AML-193 (cell line): ENCODE data around the gene POTEI.
"Not testable (repeated sequence)": the region's sequence is repeated elsewhere in the genome, so short reads cannot be mapped to it uniquely, and the experiment has no call there.

Experiments
- DNase-seq, 2 experiments: peaks; one replicate each; lab custom pipeline; 2025; lab: John Stamatoyannopoulos, UW

Gene POTEI

DNA sequence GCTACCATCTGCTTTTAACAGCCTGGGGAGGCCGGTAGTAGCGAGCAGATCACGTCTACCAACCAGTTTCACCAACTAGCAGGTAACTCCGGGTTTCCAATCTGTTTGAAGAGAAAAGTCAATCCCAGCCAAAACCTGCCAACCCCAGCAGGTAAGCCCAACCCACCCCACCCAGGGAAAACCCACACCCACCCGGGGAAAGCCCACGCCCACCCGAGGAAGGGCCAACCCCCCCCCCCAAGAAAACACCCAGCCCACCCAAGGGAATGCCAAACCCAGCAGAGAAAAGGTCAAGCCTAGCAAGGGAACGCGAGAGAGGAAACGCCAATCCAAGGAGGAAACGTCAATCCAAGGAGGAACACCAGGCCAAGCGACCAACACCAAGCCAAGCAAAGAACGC is at the start of gene POTEI:
POTEI (minus strand) TSS at position 101 of the 400 bp plus-strand sequence; CDS start at position 8, 93 bp downstream.
- DNase-seq, result not testable (repeated sequence)

DNA sequence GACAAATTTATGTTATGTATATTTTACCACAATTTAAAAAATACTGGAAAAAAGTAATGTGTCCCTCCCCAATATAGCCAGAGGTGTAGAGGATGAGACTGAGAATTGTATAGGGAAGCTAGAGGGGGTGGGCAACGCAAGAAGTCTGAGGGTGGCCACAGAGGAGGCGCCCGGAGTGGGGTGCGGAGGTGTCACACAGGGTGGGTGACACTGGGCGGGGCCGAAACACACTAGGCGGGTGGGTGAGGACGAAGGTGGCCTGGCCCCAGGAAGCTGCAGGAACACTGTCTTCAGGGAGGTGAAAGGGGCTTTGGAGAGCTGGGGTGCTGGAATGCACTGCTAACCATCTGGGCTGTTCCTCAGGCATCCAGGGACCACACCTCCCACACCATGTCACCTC is 47.3 kb upstream of the POTEI start:
- DNase-seq, result not testable (repeated sequence)

DNA sequence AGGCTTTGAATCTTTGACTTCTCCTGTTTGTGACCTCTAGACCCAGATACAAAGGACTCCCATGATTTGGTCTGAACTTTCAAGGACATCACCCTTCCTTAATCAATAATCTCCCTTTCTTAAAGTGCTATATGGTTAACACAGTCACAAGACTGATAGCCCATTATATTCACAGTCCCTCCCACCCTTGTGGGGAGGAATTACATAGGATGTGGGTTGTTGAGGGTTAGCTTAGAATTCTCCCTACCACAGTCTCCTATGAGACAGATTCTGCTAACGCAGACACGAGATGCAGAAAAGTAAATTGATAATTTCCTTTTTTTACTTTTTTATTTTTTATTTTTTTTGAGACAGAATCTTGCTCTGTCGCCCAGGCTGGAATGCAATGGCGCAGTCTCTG is 45.0 kb upstream of the POTEI start:
- not testable (repeated sequence) for DNase-seq

DNA sequence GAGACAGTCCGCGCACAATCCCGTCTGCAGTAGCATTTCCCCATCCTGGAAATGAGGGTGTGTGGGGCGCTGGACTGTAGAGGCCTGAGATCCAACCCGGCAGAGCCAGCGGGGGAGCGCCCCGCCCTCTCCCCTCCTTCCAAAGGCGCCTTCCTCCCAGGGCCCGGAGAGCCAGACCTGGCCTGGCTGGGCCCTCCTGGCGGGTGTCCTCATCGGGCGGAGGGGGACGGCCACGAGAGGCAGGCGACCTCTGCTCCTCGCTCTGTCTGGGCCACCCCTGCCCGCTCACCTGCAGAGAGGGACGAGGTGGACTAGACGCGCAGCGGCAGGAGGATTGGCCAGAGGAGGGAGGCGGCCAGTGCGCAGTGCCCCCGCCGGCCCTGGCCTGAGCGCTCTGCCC is 40.3 kb upstream of the POTEI start:
- not testable (repeated sequence) for DNase-seq

DNA sequence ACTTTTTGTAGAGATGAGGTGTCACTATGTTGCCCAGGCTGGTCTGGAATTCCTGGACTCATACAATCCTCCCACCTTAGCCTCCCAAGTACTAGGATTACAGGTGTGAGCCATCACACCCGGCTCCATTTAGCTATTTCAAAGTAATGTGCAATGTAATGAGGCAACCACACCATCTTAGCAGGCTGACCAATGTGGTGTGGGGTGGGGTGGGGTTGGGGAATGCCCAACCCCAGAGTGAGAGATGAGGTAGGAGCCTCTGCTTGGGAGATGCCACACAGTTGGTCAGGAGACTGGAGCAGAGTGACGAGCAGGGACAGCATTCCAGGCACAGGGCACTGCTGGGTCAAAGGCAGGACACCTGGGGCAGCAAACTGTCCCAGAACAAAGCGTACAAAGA is 39.3 kb upstream of the POTEI start:
- not testable (repeated sequence) for DNase-seq

DNA sequence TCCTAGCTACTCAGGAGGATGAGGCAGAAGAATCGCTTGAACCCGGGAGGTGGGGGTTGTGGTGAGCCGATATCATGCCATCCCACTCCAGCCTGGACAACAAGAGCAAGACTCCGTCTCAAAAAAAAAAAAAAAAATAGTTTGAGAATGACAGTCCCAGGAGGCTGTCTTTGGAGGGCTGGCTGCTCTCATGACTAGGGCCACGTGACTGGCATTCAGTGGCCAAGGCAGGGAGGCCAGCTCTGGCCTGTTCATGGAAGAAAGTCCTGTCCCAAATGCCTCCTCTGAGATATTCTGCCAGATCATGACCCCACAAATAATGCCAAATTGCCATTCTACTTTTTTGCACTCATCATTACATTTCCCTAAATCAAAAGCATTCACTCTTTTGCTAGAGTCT is 35.9 kb upstream of the POTEI start:
- not testable (repeated sequence) for DNase-seq

DNA sequence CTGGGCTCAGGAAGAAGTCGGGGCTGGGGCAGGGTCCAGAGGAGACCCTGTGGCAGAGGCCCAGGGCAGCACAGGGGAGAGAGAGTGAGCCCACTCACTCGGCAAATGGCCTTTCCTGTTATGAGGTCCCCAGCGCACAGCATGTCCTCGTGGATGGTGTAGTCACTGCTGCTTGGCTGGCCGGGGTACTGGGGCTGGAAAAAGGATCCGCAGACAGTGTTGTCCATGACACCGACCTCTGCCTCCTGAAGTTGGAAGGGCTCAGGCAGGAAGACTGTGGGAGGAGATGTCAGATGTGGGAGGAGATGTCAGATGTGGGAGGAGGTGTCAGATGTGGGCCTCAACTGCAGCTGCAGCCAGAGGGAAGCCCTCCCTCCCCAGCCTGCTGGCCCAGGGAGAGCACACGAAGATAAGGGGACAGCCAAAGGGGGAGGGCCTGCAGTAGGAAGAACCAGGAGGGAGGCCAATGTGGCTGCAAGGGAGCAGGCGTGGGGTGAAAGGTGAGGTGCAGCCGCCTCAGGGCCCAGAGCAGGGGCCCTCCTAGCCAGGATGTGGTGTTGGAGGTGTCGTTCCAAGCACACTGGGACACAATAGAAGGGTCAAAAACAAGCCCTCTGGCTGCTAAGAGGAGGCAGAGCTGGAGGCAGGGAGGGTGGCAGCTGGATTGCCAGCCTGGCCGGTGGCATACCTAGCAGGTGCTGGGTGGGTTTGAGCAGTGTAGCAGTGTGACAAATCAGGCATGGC is 34.8 kb upstream of the POTEI start:
- DNase-seq, result not testable (repeated sequence)

DNA sequence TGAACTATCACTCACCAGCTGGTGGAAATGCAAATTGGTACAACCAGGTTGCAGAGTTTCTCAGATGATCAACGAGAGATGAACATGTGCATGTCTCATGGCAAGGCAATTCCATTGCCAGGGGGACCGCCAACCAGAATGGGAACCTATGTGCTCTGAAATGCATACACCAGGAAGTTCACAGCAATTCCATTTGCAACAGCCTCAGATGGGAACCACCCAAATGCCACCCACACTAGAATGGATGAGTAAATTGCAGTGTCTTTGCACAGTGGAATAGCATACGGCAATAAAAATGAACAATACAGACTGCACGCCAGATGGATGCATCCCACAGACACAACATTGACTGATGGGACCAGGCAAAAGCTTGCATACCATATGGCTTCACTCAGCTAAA is 33.7 kb upstream of the POTEI start:
- not testable (repeated sequence) for DNase-seq

DNA sequence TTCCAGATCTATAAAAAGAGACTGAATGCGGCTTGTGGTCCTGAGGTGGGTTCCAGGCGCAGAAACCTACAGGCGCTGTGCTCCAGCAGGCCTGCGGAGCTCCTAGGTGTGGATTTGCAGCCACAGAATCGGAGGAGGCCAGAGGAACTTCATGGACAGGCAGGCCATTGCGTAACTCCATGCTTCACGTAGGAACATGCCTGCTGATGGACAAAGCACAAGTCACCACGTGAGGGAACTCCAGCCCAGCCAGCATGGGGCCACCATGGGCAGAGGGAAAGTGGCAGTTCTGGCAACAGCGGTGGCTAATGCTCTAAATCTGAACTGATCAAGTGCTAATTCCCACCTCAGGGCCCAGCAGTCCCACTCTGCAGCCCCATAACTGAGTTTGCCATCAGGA is 29.1 kb upstream of the POTEI start:
- not testable (repeated sequence) for DNase-seq

DNA sequence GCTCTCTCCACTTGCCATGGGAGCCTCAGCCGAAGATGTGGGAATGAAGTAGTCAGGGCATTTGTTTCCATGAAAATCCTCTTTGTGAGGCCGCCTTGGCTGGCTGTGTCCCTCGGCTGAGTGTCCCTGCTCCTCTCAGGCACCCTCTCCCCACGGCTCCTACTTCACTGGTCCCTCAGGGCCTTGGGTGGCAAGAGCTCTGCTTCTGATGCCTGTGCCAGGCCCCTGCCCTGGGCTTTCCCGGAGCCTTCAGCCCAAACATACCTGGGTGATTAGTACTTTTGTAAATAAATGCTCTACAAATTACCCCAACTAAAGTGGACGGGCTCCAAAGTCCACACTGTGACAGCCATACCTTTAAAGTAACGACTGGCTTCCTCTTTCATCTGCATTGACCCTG is 27.5 kb upstream of the POTEI start:
- not testable (repeated sequence) for DNase-seq

DNA sequence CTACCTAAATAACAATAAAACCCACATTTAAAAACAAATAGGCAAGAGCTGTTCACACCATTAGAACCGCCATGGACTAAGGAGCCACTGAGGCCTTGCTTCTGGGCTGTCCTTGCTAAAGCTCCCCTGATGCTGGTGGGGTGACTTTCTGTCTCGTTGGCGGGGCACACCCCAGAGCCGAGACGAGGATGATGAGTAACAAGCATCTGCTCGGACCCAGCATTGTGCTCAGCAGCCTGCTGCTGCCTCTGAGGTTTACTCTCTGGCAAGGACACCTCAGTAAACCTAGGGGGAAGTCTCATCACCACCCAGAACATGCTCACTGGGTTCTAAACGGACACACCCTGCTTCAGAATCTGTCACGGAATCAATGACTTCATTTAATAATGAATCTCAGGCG is 22.5 kb upstream of the POTEI start:
- DNase-seq, result not testable (repeated sequence)

DNA sequence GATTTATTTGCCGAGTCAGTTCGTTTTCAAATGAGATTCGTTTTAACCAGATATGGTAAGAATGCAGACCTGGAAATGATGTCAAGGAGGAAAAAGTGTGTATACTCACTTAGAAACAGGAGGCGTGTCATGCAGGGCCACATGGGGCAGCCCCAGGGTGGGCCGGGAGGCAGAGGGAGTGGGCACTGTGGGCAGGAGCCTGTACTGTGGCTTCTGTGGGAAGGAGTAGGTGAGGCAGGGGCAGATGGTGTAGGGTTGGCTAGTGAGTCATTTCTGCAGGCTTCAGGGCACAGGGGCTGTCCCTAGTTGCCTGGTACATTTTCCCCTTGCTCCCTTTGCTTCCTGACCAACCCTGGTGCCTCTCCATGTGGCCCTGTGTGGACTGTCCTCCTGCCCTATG is 22.1 kb upstream of the POTEI start:
- not testable (repeated sequence) for DNase-seq

DNA sequence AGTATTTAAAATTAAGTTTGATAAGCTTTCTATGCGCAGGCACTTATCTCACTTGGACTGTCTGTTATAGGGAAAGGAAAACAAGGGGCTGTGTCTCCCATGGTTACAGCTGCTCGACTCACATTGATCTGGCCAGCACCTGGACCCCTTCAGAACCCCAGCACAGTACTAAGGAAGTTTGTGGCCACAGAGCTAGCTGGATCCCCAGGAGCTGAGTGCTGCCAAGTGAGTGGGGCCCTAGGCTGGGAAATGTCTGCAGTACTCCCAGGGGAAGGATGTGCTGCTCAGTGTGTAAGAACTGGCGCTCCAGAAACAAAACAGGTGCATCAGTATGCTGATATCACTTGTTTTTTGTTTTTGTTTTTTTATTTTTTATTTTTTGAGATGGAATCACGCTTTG is 21.1 kb upstream of the POTEI start:
- DNase-seq, result not testable (repeated sequence)

DNA sequence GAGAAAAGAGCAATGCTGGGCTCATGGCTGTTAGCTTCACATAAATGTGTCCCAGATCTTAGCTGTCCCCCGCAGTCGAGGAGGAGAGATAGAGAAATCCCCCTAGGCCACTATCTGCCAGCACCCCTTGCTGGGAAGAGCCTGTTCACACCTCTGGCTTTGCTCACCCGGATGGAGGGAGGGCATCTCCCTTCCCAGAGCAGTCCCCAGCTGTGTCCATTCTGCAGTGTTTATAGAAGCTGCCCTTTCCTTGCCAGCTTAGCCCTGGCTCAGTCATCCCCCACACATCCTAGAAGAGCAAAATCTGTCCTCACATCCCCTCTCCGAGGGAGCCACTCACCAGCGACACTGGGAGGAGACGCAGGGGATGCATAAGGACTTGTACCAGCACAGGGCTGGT is 20.4 kb upstream of the POTEI start:
- not testable (repeated sequence) for DNase-seq

DNA sequence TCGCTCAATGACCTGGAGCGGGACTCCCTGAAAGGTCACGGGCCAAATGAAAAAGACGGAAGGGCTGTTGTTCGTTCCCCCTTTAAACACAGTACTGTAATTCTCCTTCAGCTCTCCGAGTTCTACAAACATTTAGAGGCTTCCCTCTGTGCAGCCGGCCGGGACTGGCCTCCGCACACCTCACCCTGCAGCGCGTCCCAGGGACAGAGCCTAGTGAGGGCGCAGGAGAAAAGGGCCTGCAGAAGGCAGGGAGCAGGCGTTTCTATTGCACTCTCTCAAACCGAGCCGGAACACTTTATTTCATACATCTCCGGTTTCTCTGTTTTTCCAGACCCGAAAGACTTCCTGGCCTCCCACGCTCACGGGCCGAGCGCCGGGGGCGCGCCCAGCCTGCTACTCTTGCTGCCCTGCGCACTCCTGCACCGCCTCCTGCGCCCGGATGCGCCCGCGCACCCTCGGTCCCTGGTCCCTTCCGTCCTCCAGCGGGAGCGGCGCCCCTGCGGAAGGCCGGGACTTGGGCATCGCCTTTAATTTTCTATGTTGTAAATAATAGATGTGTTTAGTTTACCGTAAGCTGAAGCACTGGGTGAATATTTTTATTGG is 18.3 kb upstream of the POTEI start:
- not testable (repeated sequence) for DNase-seq

DNA sequence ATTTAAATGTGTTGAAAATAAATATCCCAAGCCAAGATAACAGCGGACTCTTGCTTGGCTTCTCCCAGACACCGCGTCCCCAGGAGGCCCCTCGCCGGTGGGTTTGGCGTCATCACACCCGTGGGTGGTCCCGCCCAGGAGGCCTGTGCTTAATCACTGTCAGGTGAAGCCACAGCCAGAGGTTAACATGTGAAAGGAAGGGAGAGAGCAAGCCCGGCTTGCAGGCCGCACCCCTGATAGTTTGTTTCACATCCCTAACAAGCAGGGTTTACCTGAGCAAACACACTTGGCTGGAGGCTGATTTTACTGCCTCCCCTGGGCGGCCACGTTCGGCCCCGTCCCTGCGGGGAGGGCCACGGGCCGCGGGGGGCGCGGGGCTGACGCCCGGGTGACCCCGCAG is 13.3 kb upstream of the POTEI start:
- DNase-seq, result not testable (repeated sequence)

DNA sequence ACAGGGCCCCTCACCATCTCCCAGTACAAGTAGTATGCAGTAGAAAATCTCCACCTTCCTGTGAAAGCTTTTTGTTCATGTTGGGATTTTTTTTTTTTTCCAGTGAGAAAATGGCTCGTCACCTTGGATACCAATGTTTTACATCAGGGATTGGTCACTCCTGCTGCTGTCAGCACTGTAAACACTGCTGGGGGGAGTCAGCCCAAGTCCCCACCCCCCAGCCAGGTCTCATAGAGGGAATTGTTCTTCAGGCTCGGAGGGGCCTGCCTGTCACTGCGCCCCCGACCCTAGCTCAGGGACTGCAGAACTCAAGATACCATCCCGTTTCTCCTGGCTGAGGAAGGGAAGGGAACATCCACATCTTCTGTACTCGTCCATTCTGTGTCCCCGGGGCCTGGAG is 11.9 kb upstream of the POTEI start, which contains the start of gene CFC1B:
CFC1B (plus strand) TSS at position 231 of the 400 bp plus-strand sequence. CDS start 263 bp downstream, outside the sequence.
- DNase-seq, result not testable (repeated sequence)

DNA sequence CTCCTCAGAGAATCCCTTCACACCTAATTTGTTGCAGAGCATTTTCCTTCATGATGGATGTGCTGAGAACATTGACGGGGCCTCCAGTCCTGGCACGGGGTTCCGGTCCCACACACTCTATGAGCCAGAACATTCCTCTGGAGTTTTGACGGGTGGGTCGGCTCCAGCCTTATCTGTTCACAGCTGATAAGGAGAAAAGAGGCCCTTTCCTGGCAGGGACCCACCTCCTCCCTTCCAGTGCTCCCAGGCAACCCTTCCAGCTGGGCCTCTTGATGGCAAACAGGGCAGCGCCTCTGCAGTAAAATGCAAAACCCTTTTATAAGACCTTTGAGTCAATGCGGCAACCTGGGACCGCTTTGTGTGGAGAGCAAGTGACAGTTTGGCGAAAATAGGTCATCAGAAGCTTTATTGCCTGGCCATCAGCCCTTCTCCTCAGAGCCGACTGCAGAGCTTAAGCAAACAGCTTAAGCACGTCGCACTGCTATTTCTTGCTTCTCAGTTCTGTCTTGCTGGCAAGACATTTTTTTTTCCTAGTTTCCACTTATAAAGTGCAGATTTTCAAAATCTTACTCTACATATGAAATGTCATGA is 9.5 kb upstream of the POTEI start:
- DNase-seq, result not testable (repeated sequence)

DNA sequence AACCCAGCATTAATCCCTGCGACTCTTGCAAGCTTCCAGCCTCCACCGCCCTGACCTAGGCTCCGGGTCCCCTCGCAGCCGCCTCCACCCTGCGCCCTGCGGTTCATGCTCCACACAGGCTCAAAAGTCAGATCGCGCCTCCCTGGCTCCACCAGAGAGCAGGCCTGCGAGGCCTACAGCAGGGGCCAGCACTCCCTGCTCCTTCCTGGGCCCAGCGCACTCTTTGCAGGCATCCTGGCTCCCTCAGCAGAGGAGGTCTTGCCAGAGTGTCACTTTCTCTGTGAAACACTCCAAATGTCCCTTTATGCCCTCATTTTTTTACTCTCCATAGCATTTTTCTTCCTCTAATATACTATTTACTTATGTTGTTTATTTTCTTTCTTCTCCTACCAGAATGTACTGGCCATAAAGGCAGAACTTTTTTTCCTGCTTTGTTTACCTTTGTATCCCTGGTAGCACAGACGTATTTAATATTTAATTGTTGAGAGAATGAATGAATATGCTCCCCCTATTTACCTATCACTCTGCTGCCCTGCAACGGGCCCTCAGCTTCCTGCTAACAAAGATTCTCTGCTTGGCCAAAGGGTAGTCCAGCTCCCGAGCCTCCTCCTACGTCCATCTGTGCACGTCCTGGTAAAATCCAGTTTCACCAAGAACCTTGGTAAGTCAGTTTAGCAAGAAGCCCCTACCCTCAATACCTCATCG is 2.8 kb upstream of the POTEI start:
- DNase-seq, result not testable (repeated sequence)

DNA sequence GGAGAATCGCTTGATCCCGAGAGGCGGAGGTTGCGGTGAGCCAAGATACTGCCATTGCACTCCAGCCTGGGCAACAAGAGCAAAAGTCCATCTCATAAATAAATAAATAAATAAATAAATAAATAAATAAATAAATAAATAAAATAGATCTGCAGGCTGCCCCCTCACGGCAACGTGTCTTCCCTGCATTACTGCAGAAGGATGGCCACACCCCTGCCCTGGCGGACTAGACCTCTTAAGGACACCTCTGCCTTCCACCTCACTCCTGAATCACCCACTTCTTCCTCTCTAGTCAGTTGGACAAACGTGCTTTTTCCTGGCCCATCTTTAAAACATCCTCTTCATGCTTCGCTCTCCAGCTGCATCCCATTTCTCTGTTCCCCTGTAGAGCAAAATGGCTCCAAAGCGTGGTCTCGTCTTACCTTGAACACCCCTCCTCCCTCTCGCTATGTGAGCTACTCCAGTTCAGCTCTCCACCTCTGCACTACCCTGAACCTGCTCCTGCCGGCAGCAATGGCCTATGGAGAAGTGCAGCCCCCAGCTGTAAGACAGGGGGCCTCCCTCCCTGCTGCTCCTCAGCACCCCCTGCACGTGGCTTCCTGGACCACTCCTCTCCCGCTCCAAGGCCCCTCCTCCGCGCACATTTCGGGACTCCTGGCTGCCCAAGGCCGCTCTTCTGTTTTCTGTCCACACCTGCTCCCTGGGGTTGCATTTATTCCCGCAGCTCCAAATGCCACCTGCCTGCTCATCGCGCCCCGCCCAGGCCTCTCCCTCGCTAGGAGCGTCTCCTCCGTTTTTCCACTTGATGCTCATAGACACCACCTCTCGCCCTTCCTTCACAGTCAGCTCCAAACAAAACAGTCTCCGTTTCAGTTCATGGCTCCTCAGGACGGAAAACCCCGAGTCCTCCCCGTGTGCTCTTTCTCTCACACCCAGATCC is 1.9 kb upstream of the POTEI start:
- DNase-seq, result not testable (repeated sequence)

DNA sequence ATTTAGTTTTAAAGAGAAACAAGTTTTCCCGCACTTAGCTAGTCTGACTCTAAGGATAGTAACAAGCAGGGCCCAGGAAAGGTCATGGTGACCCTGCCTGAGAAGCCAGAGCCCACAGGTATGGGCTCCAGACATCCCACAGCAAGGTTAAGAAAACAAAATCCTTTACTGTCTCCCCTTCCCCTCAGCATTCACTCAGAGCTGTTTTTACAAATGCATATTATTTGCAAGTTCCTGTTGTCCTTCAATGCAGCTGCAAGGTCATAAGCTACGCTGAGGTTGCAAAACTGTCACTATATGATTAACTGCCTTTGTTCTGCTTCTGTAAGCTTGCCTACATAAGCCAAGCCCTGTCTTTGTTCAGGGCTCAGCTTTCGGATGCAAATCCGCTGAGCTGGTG is 18.1 kb downstream of the POTEI start:
- DNase-seq, result not testable (repeated sequence)
